Measurements from ENCODE around the gene CLEC16A.

Gene CLEC16A

GRCh38 chr16:11025120-11025531 lies 80.8 kb downstream of the CLEC16A start:
- TF ChIP-seq GATA1 (IDR thresholded peaks at IDR 0.05; ENCODE audit: low read depth, low read length) (no peak), POLR2A (IDR thresholded peaks at IDR 0.05; ENCODE audit: low read length) (no peak)

GRCh38 chr16:11029948-11030347 lies 85.6 kb downstream of the CLEC16A start:
- TF ChIP-seq POLR2A (IDR thresholded peaks at IDR 0.05; ENCODE audit: low read length) (no peak), GATA1 (IDR thresholded peaks at IDR 0.05; ENCODE audit: low read depth, low read length) (no peak)
- no peak for DNase-seq

More at GRCh38 chr16:11025120-11025531, 80.8 kb downstream of the CLEC16A start:
- DNase-seq, result no peak

GRCh38 chr16:11030990-11031510 lies 86.7 kb downstream of the CLEC16A start:
- TF ChIP-seq GATA1 (IDR thresholded peaks at IDR 0.05; ENCODE audit: low read depth, low read length), result no peak
- no peak for DNase-seq

- DNase-seq, result no peak
- no peak for TF ChIP-seq GATA1 (IDR thresholded peaks at IDR 0.05; ENCODE audit: low read depth, low read length)
These were observed 87.9 kb downstream of the CLEC16A start for GRCh38 chr16:11032000-11032921.

GRCh38 chr16:11032922-11033291 lies 88.5 kb downstream of the CLEC16A start:
- no peak for DNase-seq

GRCh38 chr16:11033629-11034420 lies 89.5 kb downstream of the CLEC16A start:
- TF ChIP-seq POLR2A (IDR thresholded peaks at IDR 0.05; ENCODE audit: low read length) (no peak), GATA1 (IDR thresholded peaks at IDR 0.05; ENCODE audit: low read depth, low read length) (no peak)
- DNase-seq, result no peak

More at GRCh38 chr16:11032922-11033291, 88.5 kb downstream of the CLEC16A start:
- TF ChIP-seq GATA1 (IDR thresholded peaks at IDR 0.05; ENCODE audit: low read depth, low read length) (no peak), POLR2A (IDR thresholded peaks at IDR 0.05; ENCODE audit: low read length) (no peak)

- no peak for TF ChIP-seq GATA1 (IDR thresholded peaks at IDR 0.05; ENCODE audit: low read depth, low read length)
- no peak for DNase-seq
These were observed 90.1 kb downstream of the CLEC16A start for GRCh38 chr16:11034481-11034931.

GRCh38 chr16:11035096-11035495 lies 90.7 kb downstream of the CLEC16A start:
- no peak for DNase-seq
- TF ChIP-seq POLR2A (IDR thresholded peaks at IDR 0.05; ENCODE audit: low read length), result no peak
- TF ChIP-seq GATA1 (IDR thresholded peaks at IDR 0.05; ENCODE audit: low read depth, low read length), result no peak

- no peak for DNase-seq
- no peak for TF ChIP-seq POLR2A (IDR thresholded peaks at IDR 0.05; ENCODE audit: low read length)
- TF ChIP-seq GATA1 (IDR thresholded peaks at IDR 0.05; ENCODE audit: low read depth, low read length), result no peak
These were observed 91.7 kb downstream of the CLEC16A start for GRCh38 chr16:11036040-11036439.

- TF ChIP-seq GATA1 (IDR thresholded peaks at IDR 0.05; ENCODE audit: low read depth, low read length) (no peak), POLR2A (IDR thresholded peaks at IDR 0.05; ENCODE audit: low read length) (no peak)
- DNase-seq, result no peak
These were observed 92.6 kb downstream of the CLEC16A start for GRCh38 chr16:11036868-11037410.

GRCh38 chr16:11038305-11038704 lies 93.9 kb downstream of the CLEC16A start:
- DNase-seq, result no peak

GRCh38 chr16:11038777-11039176 lies 94.4 kb downstream of the CLEC16A start:
- TF ChIP-seq GATA1 (IDR thresholded peaks at IDR 0.05; ENCODE audit: low read depth, low read length) (no peak), POLR2A (IDR thresholded peaks at IDR 0.05; ENCODE audit: low read length) (no peak)
- no peak for DNase-seq

More at GRCh38 chr16:11038305-11038704, 93.9 kb downstream of the CLEC16A start:
- TF ChIP-seq POLR2A (IDR thresholded peaks at IDR 0.05; ENCODE audit: low read length) (no peak), GATA1 (IDR thresholded peaks at IDR 0.05; ENCODE audit: low read depth, low read length) (no peak)

GRCh38 chr16:11039726-11040125 lies 95.4 kb downstream of the CLEC16A start:
- no peak for DNase-seq
- no peak for TF ChIP-seq POLR2A (IDR thresholded peaks at IDR 0.05; ENCODE audit: low read length)
- TF ChIP-seq GATA1 (IDR thresholded peaks at IDR 0.05; ENCODE audit: low read depth, low read length), result no peak

GRCh38 chr16:11042191-11042590 lies 97.8 kb downstream of the CLEC16A start:
- no peak for DNase-seq
- no peak for TF ChIP-seq GATA1 (IDR thresholded peaks at IDR 0.05; ENCODE audit: low read depth, low read length)
- TF ChIP-seq POLR2A (IDR thresholded peaks at IDR 0.05; ENCODE audit: low read length), result no peak
